ENCODE measurements around the gene MCUB.

The MCUB gene

DNA sequence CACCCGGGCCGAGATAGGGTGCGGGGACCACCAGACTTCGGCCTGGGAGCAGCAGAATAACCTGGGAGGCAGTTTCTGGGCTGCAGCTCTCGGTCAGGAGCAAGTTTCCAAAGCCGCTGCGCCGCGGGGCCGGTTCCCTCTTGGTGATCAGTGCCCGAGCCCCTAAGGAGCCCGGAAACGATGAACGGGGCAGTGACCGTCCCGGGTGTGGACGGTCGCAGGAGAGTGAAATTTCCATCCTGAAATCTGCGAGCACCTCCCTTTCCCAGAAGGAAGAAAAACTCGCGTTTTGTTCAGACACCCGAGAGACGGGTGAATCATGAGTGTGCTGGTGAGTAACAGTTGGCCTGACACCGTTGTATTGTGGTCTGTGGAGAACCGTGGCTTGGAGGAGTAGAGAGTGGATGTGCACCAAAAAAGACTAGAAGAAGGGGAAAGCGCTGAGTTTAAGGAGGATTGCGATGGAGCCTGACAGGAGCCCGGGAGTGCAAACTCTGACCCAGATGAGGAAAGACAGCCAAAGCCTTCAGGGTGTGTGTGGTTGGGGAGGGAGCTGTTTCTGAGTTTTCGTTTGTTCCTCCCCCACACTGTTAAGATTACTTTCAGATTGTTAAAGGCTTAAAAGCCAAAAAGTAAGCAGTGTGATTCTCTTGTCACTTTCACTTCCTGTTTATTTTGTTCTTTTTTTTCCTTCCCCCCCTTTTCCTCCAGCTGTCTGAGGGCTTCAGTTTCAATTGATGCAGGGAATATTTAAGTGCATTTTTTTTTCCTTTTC lies 828 bp downstream of the MCUB start:
- peak; percentile 87 for DNase-seq (ENCODE audit: low read depth)
- H3K4me3 ChIP-seq (ENCODE audit: control insufficient read depth, low read depth, low read length) = peak overlapping the region; percentile 76
- TF ChIP-seq, protein P1, sequence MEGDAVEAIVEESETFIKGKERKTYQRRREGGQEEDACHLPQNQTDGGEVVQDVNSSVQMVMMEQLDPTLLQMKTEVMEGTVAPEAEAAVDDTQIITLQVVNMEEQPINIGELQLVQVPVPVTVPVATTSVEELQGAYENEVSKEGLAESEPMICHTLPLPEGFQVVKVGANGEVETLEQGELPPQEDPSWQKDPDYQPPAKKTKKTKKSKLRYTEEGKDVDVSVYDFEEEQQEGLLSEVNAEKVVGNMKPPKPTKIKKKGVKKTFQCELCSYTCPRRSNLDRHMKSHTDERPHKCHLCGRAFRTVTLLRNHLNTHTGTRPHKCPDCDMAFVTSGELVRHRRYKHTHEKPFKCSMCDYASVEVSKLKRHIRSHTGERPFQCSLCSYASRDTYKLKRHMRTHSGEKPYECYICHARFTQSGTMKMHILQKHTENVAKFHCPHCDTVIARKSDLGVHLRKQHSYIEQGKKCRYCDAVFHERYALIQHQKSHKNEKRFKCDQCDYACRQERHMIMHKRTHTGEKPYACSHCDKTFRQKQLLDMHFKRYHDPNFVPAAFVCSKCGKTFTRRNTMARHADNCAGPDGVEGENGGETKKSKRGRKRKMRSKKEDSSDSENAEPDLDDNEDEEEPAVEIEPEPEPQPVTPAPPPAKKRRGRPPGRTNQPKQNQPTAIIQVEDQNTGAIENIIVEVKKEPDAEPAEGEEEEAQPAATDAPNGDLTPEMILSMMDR (conservative IDR thresholded peaks at IDR 0.05; ENCODE audit: control insufficient read depth, insufficient read depth, low read depth, low read length) = no peak

DNA sequence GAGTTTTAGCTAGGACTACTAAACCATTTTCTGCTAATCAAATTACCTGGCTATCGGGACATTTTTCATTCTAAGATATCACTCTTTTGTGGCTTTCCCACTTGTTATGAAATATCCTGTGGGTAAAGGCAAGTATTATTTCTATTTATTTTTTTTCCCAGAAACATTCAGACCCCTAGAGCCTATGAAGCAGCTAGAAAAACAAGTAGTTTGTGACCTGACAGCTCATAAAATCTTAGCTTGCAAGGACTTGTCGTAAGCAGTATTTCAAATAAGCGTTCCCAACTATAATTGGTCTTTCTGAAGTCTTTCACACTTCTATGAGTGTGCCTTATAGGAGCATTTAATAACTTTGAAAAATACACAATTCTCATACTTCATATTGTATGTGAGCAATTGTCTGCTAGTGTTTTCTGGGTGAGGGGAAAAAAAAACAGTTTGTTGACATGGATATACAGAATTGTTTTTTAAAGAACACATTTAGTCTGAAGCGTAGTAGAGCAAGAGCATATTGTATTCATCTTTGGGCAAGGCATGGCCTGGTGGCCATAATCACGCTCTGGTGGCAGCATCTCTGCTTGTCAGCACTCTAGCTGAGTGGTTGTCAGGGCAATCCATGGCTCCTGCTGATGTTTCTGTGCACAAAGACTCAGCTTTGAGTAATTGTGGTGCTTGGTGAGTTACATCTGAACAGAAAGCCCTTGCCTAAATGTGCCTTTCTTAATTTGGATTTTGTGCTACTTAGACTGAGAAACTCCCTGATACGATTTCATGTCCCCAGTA lies 2.6 kb downstream of the MCUB start:
- TF ChIP-seq, protein P1 (conservative IDR thresholded peaks at IDR 0.05; ENCODE audit: control insufficient read depth, insufficient read depth, low read depth, low read length) = no peak
- no peak overlapping the region for H3K4me3 ChIP-seq (ENCODE audit: control insufficient read depth, low read depth, low read length)
- DNase-seq (ENCODE audit: low read depth) = no peak

DNA sequence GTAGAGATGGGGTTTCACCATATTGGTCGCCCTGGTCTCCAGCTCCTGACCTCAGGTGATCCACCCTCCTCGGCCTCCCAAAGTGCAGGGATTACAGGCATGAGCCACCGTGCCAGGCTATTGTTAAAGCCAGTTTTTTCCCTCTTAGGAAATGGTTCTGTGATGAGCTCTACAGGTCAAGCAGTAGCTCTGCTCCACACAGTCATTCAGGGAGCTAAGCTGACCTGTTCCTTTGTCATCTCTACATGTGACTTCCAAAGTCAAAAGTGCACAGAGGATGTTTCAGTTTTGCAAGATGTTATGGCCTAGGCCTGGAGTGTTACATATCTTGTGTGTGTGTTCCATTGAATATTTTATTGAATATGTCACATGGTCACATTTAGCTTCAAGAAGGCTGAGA lies 11.4 kb downstream of the MCUB start:
- DNase-seq (ENCODE audit: low read depth) = peak; percentile 25
- H3K4me3 ChIP-seq (ENCODE audit: control insufficient read depth, low read depth, low read length) = no peak overlapping the region
- TF ChIP-seq, protein P1 (conservative IDR thresholded peaks at IDR 0.05; ENCODE audit: control insufficient read depth, insufficient read depth, low read depth, low read length) = no peak

DNA sequence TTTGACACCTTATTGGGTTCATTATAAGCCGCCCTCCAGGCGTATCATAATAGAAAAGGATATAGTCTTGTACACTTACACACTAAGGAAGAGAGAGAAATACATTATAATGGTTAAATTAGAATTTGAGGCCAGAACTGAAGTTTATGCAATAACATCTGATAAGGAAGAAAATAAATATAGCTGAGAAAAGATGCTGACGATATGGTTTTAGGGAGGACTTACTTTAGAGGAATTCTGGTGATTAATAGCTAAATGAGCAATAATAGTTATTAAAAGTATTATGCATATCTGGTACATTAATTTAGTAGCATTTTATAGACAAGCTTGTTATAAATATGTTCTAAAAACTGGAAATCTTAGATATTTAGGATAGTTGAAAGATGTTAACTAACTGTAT lies 12.1 kb downstream of the MCUB start:
- TF ChIP-seq, protein P1 (conservative IDR thresholded peaks at IDR 0.05; ENCODE audit: control insufficient read depth, insufficient read depth, low read depth, low read length) = no peak
- H3K4me3 ChIP-seq (ENCODE audit: control insufficient read depth, low read depth, low read length) = no peak overlapping the region
- no peak for DNase-seq (ENCODE audit: low read depth)

DNA sequence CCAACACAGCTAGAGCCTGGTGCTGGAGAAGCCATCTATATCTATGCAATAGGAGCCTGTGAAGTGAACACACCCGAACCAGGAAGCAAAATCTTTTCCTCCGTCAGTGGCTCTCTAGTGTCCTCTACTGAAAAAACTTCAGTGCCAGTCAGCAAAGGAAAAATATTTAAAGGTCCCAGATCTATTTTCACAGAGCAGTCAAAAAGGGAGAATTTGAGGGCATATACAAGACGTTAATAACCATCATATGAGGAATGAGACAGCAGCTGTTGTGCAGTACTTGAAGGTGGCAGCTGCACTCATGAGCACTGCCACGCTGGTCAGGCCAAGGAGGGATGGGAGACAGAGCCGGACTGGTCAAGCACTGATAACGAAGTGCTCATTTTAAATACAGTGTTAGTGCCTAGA lies 14.4 kb downstream of the MCUB start:
- no peak overlapping the region for H3K4me3 ChIP-seq (ENCODE audit: control insufficient read depth, low read depth, low read length)
- peak; percentile 6 for DNase-seq (ENCODE audit: low read depth)
- TF ChIP-seq, protein P1 (conservative IDR thresholded peaks at IDR 0.05; ENCODE audit: control insufficient read depth, insufficient read depth, low read depth, low read length) = no peak

DNA sequence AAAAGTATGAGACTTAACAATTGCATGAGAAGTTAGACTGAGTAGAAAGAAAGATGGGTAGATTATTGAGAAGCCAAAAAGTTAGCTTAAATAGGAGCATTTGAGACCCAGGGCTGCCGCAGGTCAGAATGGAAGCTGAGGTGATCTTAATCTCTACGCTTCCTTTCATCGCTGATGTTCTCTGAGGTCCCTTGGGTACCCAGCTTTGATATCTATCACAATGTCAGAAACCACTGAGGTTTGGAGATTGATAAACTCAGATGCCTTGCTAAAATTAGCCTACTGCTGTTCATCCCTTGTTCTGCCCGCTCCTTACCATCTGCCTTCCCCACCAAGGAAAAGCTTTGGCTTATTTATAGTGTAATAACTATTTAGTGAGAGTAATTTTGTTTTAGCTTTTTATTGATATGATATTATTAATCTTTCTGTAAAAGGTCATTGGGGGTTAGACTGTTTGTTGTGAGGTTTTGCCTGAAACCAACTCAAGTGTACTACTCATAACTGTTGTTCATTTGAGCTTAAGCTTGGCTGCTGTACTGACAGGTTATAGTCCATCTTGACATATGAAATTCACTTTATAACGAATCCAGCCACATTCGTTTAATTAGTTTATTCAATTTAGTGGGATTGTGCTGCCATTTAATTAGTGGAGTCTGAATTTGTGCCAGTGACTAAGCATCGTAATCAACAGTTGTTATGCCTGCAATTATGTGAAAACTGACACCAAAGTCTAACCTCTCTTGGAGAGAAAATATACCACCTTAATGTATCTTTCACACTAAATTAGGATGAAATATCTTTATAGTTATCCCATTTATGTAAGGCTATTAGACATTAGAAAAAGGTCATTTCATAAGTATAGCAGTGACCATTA lies 15.1 kb downstream of the MCUB start:
- TF ChIP-seq, protein P1 (conservative IDR thresholded peaks at IDR 0.05; ENCODE audit: control insufficient read depth, insufficient read depth, low read depth, low read length) = no peak
- no peak overlapping the region for H3K4me3 ChIP-seq (ENCODE audit: control insufficient read depth, low read depth, low read length)
- no peak for DNase-seq (ENCODE audit: low read depth)

Measured in fibroblast of mammary gland (primary cell).